RPMI7951 (cell line): ENCODE results near the gene DTNB. TPM values are rescaled to one million over a fixed set of nuclear protein-coding genes. Genes with fewer than 3 reads are reported as not detected.

ENCODE experiments used
- DNase-seq: peaks from one replicate; pipeline ENCODE4 v3.0.0-alpha.2; 2012; ENCODE audit warnings: low read depth
- total RNA-seq: library from RNA; depleted of rRNA; stranded (reverse); fragments of >200 nt; shearing (Covaris generic); gene quantifications from 2 replicates; pipeline ENCODE4 v1.2.3, GENCODE V29; 2014

The DTNB gene
- total RNA-seq, 1 experiment from 2014 or later = 8.4 TPM

DNA sequence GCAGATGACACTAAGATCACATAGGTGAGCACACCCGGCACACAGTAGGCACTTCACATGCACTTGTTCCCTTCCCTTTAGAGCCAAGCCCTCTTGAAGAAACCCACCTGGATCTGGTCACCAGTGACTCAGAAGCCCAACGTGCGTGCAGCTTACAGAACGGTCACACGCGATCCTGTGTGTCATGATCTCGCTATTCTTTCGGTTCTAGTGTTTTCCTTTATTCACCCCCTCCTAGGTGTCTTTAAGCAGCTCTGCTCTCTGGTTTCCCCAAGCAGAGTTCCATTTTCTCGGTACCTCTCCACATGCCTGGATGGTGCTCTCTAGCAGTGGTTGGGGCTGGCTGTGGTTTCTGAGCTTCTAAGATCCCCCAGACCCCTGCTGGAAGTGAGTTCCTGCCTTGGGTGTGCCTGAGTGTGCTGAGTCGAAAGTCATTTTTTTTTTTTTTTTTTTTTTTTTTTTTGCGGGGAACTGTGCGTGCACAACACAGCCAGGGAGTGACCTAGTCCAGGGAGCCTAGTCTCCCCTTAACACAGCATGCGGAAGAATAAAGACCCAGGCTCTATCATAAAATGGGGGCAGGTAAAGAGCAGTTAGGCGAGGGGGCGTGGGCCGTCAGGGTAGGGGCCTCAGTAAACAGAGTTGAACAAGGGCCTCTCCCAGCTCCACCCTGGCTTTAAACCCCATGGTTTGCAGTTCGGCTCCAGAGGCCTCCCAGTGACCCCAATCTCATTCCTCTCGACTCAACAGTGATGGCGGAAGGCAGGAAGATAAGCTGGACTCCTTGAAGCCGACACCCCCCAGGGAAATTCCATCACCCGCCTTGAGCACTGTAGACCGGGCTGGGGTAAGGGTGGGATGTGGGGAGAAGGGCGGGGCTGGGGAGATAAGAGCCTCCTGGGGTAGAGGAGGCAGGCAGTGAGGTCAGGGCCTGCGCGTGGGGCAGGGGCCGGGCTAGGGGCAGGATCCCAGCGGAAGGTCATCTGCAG lies 301.8 kb downstream of the DTNB start:
- DNase-seq = no peak

- DNase-seq = no peak
Measured at GRCh38 chr2:25369876-25370275, 303.5 kb downstream of the DTNB start.

GRCh38 chr2:25369439-25369838 lies 303.9 kb downstream of the DTNB start:
- DNase-seq = no peak

GRCh38 chr2:25368660-25369059 lies 304.7 kb downstream of the DTNB start:
- peak; percentile 11 for DNase-seq

DNA sequence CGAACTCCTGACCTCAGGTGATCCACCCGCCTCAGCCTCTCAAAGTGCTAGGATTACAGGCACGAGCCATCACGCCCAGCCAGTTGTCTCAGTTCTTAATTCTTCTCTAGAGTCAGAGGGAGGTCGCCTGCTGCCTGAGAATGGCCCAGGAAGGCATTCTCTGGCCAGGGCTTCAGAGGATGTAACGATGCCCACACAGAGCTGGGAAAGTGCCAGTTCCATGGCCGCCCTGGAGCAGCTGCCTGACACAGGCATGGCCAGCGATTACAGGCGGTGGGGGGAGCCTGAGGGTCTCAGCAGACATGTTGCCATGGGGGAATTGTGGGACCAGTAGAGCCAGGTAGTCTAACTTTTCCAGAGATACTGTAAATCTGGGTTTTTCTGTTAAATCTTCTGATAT lies 306.1 kb downstream of the DTNB start:
- DNase-seq = peak; percentile 14

GRCh38 chr2:25366629-25367028 lies 306.7 kb downstream of the DTNB start:
- no peak for DNase-seq

DNA sequence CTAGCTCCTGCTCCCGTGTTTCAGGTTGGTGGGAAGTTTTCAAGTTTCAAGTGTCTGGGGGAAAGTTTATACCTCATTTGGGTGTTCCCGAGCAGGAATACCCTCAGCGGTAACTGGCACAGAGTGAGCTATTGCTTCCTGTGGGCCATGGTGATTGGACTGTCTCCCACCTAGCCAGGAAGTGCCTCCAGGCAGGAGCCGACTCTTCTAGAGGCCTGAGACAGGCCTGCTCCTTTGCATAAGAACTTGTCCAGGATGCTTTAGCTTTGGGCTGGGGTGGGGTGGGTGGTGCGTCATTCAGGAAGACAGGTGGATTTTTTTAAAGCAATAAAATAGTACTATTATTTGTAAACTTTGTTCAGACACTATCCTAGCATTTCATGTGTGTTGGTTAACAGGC lies 308.1 kb downstream of the DTNB start:
- DNase-seq = peak; percentile 19

- no peak for DNase-seq
Measured at GRCh38 chr2:25363733-25364132, 309.6 kb downstream of the DTNB start.

DNA sequence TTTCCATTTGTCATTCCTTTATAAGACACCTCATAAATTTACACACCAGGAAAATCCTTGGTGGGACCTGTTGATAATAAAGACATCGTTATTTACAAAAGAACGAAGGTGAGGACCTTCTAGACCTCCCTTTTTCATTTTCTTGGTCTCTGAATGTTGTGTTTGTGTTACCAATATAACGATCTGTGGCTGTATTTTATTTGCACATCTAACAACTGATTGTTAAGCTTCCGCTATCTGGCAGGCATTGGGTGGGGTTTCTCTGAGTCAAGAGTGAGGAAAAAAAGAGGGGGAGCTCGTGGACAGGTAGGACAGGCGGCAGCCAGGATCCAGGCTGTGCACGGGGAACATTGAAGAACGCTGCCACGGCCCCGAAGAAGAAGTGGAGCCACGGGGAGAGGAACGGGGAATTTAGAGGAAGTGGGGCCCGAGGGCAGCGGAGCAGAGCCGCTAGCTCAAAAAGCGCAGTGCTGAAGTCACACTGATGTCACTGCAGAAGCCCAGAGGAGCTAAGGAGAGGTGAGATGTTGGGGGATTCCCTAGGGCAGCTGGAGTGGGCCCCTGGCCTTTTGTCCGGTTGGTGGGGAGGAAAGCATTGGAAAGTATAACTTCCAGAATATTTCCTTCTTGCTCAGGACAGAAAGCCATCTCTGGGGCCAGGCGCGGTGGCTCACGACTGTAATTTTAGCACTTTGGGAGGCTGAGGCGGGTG lies 310.8 kb downstream of the DTNB start:
- DNase-seq = no peak

DNA sequence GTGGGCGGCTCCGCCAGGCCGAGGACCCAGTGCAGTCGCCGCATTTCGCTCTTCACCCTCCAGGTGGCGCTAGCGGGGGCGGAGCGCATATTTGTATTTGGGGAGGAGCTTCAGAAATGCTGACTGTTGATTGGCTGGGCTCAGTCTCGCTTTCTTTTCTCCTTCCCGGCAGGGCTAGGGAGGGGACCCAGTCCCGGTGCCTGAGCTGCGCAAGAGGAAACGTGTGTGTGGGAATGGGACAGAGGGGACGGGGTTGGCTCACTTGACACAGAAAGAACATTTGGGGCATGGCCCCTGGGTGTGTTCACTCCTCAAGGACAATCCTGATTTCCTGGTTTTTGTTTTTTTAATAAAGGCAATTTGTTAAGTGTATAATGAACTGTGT lies 311.3 kb downstream of the DTNB start:
- peak; percentile 89 for DNase-seq

DNA sequence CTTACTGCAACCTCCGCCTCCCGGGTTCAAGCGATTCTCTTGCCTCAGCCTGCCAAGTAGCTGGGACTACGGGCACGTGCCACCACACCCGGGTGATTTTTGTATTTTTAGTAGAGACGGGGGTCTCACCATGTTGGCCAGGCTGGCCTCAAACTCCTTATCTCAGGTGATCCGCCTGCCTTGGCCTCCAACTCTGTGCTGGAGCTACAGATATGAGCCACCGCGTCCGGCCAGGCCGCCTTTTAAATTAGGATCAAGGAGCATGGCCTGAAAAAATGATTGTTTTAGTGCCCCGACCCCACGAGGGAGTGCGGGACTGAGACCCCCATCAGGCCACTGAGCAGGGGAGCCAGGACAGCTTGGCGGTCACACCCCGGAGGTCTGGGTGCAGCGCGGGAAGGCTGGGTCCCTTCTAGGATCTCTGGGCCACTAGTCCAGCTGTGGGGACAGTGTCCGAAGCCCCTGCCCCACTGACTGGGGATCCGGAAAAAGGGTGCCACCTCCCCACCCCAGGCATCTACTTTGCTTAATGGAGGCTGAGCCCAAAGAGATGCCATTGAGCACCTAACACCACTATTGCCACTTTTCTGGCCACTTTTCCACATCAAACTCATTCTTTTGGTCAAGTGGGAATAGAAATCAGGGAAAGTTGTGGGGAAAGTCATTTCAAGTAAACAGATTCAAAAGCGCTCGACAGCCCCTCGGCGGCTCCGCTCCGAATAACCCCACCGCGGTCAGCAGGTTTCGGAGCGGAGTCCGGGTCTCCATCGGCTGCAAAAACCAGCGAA lies 311.9 kb downstream of the DTNB start:
- DNase-seq = no peak

GRCh38 chr2:25358836-25359235 lies 314.5 kb downstream of the DTNB start:
- DNase-seq = no peak

- no peak for DNase-seq
Measured at GRCh38 chr2:25358249-25358815, 315.0 kb downstream of the DTNB start.

GRCh38 chr2:25356088-25356487 lies 317.3 kb downstream of the DTNB start:
- DNase-seq = no peak

DNA sequence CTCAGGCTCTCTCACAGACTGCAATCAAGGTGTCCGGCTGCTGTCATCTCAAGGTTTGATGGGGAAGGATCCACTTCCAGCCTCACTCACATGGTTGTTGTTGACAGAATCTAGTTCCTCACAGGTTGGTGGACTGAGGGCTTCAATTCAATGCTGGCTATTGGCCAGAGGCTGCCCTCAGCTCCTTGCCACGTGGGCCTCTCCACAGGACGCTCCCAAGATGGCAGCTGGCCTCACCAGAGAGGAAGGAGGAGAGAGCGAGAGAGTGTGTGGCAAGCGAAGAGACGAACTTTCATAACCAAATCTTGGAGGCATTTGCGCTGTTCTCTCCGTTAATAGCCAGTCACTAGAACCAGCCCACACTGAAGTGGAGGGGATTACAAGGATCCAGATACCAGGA lies 318.1 kb downstream of the DTNB start:
- DNase-seq = no peak

- DNase-seq = no peak
Measured at GRCh38 chr2:25354116-25354515, 319.3 kb downstream of the DTNB start.

DNA sequence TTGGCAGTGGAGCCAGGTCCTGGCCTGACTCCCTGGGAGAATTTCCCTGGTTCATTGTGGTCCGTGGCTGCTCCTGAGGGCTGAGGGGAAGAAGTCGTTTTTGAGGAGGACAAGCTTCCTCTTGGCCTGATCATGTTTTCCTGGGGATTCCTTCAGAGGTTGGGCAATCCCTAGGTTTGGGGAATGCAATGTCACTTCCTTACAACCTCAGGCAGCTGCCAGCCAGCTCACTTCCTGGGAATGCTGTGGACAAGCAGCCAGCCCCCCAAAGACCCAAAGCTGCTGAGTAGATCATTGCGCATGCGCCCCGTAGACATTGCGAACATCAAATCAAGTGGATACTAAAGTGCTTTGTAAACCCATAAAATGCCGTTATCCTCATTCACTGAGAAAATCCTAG lies 324.0 kb downstream of the DTNB start:
- peak; percentile 69 for DNase-seq

DNA sequence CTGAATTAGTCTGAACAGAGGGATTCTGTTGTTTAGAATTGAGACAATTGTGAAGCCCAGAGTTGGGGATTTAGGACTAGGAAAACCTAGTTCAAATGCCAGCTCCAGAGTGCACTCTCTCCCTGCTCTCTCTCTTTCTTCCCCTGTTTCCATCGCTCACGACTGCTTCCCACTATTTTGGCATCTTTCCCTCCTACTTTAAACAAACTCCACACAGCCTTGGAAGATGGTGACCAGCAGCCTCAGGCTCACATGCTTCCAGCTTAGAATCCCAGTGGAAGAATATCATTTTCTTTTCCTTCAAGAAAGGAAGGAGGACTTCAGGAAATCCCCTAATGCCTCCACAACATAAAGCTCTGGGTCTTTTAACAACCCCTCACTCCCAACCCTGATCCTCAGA lies 325.5 kb downstream of the DTNB start:
- peak; percentile 28 for DNase-seq

DNA sequence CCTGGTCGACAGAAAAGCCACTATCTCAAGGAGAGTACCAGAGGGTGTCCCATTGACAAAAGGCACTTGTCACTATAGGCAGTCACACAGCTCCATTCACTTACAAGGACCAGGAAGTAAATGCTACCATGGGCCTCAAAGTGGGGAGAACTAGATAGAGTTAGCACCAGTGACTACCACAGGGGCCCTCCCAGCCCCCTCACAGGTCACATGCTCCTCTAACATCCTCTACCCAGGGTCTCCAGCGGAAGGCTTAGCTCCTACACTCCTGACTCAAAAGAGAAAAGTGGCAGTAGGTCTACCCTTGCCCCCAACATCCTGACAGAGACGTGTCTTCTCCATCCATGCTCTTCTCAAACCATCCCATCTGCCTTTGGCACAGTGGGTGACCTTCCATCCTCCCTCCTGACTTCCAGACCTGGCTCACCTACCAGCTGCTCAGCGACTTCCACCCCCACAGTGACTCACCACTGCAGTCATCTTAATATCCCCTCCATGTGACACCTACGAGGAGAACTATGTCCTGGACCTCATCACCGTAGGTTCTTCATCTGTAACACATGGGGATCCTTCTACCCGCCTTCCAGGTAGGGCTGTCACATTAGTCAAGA lies 326.1 kb downstream of the DTNB start:
- DNase-seq = peak; percentile 33

DNA sequence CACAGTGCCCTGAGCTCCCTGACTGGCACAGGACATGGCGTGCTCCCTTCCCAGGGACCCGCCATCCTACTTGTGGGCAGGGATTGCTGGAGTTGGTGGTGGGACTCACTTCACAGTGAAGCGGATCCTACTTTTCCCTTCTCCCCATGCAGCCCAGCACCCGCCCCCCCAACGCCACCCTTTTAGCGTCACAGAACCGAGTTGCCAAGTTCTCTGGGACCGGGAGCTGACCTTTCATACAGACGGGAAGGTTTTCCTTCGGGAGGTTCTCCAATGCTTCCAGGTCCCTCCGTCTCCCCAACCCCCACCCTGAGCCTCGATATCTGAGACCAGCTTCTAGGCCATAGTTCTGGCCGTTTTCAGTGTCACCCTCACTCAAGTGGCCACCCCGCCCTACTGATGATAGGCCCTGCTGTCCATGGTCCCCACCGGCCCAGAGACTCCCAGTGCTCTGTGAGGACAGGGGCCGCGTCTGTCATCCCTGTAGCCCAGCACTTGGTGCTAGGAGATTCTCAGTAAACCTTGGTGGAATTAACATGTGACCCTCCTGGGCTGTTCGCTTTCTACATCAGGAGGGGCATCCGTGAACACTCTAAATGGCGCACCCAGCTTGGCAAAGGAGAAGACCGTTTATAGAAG lies 330.1 kb downstream of the DTNB start:
- no peak for DNase-seq
